CD4-positive, alpha-beta memory T cell (primary cell): ENCODE measurements around the gene SPIN1. TPM values are rescaled to one million over a fixed set of nuclear protein-coding genes. Genes with fewer than 3 reads are reported as not detected.

Experiments used
- CTCF ChIA-PET: fragments of 350-600 bp; sonication (Branson Sonifier 250); formaldehyde crosslinking; loops from one replicate; lab custom pipeline; 2021; ENCODE audit warnings: inconsistent platforms; ENCODE audit not compliant: partially characterized antibody; lab: Charles Lee
- POLR2A ChIA-PET: fragments of 350-600 bp; sonication (Branson Sonifier 250); formaldehyde crosslinking; loops from one replicate; lab custom pipeline; 2021; ENCODE audit not compliant: partially characterized antibody; lab: Charles Lee
- DNase-seq, 5 donors: peaks; one replicate each; pipeline versions ENCODE4 v3.0.0 to v3.0.0-alpha.2; 2020 to 2022; ENCODE audit warnings: mixed read lengths in 1 of 5
- H3K27ac ChIP-seq: one replicate; pipeline ENCODE4 v1.7.0; 2013; ENCODE audit warnings: low read depth, low read length
- H3K27me3 ChIP-seq: 2 replicates; pipeline ENCODE4 v1.7.0; 2013; ENCODE audit warnings: mild to moderate bottlenecking, low read length, moderate library complexity; ENCODE audit not compliant: insufficient read depth
- H3K36me3 ChIP-seq: 2 replicates; pipeline ENCODE4 v1.7.0; 2013; ENCODE audit warnings: mild to moderate bottlenecking, low read length, moderate library complexity; ENCODE audit not compliant: insufficient read depth
- H3K4me1 ChIP-seq: 2 replicates; pipeline ENCODE4 v1.7.0; 2013; ENCODE audit warnings: mild to moderate bottlenecking, low read length, moderate library complexity; ENCODE audit not compliant: insufficient read depth
- H3K4me3 ChIP-seq, 2 donors: one replicate each; pipeline ENCODE4 v1.7.0; 2013; ENCODE audit warnings: low read length in 2 of 2, mild to moderate bottlenecking in 1 of 2
- H3K9me3 ChIP-seq, 2 donors: one replicate each; pipeline ENCODE4 v1.7.0; 2013; ENCODE audit warnings: low read length in 2 of 2, control low read depth in 1 of 2; ENCODE audit not compliant: control insufficient read depth in 1 of 2
- H3K27ac Mint-ChIP-seq, 7 donors: one replicate each; pipeline ENCODE4 v1.8.0; 2020 to 2021; ENCODE audit warnings: mixed read lengths in 7 of 7, mild to moderate bottlenecking in 6 of 7, inconsistent platforms in 3 of 7, moderate library complexity in 3 of 7
- H3K27me3 Mint-ChIP-seq, 2 donors: one replicate each; pipeline ENCODE4 v1.8.0; 2020 to 2021; ENCODE audit warnings: mixed read lengths in 2 of 2
- H3K36me3 Mint-ChIP-seq, 2 donors: one replicate each; pipeline ENCODE4 v1.8.0; 2020 to 2021; ENCODE audit warnings: mixed read lengths in 2 of 2, inconsistent platforms in 1 of 2, mild to moderate bottlenecking in 1 of 2
- H3K4me1 Mint-ChIP-seq, 4 donors: one replicate each; pipeline ENCODE4 v1.8.0; 2020 to 2021; ENCODE audit warnings: mixed read lengths in 4 of 4, mild to moderate bottlenecking in 1 of 4
- H3K4me3 Mint-ChIP-seq, 8 donors: one replicate each; pipeline ENCODE4 v1.8.0; 2020 to 2021; ENCODE audit warnings: mixed read lengths in 8 of 8, mild to moderate bottlenecking in 7 of 8, moderate library complexity in 6 of 8, inconsistent platforms in 3 of 8
- H3K9me3 Mint-ChIP-seq, 8 donors: one replicate each; pipeline ENCODE4 v1.8.0; 2020 to 2021; ENCODE audit warnings: mixed read lengths in 8 of 8, mild to moderate bottlenecking in 5 of 8, inconsistent platforms in 3 of 8, moderate library complexity in 1 of 8
- intact Hi-C: fragments of 100-400 bp; cut with micrococcal nuclease; formaldehyde crosslinking; loops from one replicate; pipeline ENCODE4 v1.15.1; 2023
- polyA plus RNA-seq, 2 donors: library from polyadenylated mRNA; unstranded; fragments of 300-500 nt; fragmentation: Illumina TruSeq; gene quantifications; one replicate each; pipeline ENCODE4 v1.2.3, GENCODE V29; 2021
- total RNA-seq, 2 experiments: library from RNA; stranded (reverse); gene quantifications; one replicate each; pipeline ENCODE4 v1.2.3, GENCODE V29; 2021

Gene SPIN1
- total and polyA plus RNA-seq, 4 experiments from 2014 or later, result 20.3 to 39.0 (median 28.9) TPM

DNA sequence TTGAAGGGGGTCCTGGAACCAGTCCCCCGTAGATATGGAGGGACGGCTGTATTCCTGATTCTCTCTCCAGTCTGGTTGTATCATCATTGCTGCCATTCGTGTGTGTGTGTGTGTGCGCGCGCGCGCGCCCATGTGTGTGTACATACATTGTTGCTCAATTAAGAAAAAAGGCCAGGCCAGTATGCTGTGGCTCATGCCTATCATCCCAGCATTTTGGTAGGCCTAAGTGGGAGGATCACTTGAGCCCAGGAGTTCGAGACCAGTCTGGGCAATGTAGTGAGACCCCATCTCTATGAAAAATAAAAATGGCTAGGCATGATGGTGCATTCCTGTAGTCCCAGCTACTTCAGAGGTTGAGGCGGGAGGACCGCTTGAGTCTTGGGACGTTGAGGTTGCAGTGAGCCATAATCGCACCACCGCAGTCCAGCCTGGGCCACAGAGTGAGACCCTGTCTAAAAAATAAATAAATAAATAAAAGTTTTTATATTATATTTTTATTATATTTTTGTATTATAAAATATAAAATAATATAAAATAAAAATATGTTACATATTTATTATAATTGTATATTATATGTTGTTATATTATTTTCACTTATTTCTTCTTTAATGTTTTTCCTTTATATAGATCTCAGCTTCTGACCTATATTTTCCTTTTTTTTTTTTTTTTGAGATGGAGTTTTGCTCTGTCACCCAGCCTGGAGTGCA is 53.2 kb downstream of the SPIN1 start:
- no peak overlapping the region for H3K4me3 Mint-ChIP-seq
- H3K4me1 Mint-ChIP-seq, result peaks cover 12 to 37% (median 17%) of the 10 kb centered on the region in 4 donors
- H3K9me3 Mint-ChIP-seq, result peaks cover 0 to 16% (median under 1%) of the 10 kb centered on the region in 8 donors
- Histone ChIP-seq H3K4me3 (no peak overlapping the region), H3K27me3 (no peaks in the 10 kb centered on the region), H3K9me3 (no peaks in the 10 kb centered on the region), H3K27ac (no peak overlapping the region), H3K4me1 (no peaks in the 10 kb centered on the region), H3K36me3 (no peaks in the 10 kb centered on the region)
- ChIA-PET POLR2A (no interaction called here), CTCF (interaction anchor here (0.6 kb wide), 1 partner anchor 413 kb away, joined by 3 read pairs; no protein-coding TSS in a partner anchor)
- DNase-seq, result no peak
- H3K36me3 Mint-ChIP-seq, result peaks cover 34 to 50% of the 10 kb centered on the region in 2 donors
- intact Hi-C loops, result no loop called here
- no peaks in the 10 kb centered on the region for H3K27me3 Mint-ChIP-seq
- H3K27ac Mint-ChIP-seq, result no peak overlapping the region

DNA sequence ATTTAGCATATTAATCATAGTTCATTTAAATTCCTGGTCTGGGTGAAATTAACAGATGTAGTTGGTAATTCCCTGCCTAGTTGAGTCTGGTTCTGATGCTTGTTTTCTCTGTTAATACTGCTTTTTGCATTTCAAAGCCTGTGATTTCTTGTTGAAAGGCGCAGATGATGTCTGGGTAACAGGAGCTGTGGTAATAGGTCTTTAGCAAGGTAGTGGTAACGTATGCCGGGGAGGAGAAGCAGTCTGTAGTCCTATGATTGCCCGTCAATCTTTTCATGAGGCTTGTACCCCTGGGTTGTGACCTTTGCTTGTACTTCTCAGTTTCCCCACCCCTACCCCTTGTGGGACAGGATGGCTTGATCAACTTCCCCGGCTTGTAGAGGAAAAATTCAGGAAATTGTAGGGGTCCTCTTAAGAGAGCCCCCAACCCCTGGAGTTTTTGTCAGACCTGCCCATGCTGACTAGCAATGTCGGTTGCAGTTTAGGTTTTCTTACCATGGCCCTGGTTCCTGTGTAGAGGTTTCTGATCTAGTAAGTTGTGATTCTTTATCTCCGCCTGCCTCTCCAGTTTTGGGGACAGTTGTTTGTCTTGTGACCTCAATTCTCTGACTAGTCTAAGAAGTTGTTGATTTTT is 55.4 kb downstream of the SPIN1 start:
- Histone ChIP-seq H3K27ac (no peak overlapping the region), H3K4me1 (no peaks in the 10 kb centered on the region), H3K9me3 (no peaks in the 10 kb centered on the region), H3K4me3 (no peak overlapping the region), H3K36me3 (no peaks in the 10 kb centered on the region), H3K27me3 (no peaks in the 10 kb centered on the region)
- DNase-seq, result no peak
- peak overlapping the region in 1 of 8 donors; percentile 15 for H3K4me3 Mint-ChIP-seq
- peak overlapping the region in 1 of 7 donors; percentile 14 for H3K27ac Mint-ChIP-seq
- intact Hi-C loops, result no loop called here
- ChIA-PET POLR2A (no interaction called here), CTCF (no interaction called here)
- H3K9me3 Mint-ChIP-seq, result peaks cover 0 to 21% (median 5%) of the 10 kb centered on the region in 8 donors
- peaks cover 18 to 49% (median 26%) of the 10 kb centered on the region in 4 donors for H3K4me1 Mint-ChIP-seq
- peaks cover 27 to 44% of the 10 kb centered on the region in 2 donors for H3K36me3 Mint-ChIP-seq
- H3K27me3 Mint-ChIP-seq, result no peaks in the 10 kb centered on the region

DNA sequence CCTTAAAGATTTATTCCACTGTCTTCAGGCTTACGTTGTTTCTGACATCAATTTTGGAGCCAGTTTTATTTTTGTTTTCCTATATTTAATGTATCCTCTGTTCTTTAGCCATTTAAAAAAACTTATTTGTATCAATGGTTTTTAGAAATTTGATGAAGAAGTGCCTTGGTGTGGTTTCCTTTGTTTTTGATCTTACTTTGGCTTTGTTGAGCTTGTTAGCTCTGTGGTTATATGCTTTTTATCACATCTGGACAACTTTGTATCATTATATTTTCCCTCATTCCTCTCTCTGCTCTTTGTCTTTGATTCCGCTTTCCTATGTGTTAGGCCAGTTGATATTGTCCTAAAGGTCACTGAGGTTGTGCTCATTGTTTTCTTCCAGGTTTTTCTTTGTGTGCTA is 58.5 kb downstream of the SPIN1 start:
- H3K27ac Mint-ChIP-seq, result peak overlapping the region in 1 of 7 donors; percentile 25
- no peaks in the 10 kb centered on the region for H3K9me3 ChIP-seq
- no peak overlapping the region for H3K27ac ChIP-seq
- ChIA-PET POLR2A (no interaction called here), CTCF (interaction anchor here (1.4 kb wide), 1 partner anchor 9 kb away, joined by 4 read pairs; no protein-coding TSS in a partner anchor)
- intact Hi-C loops, result no loop called here
- H3K36me3 Mint-ChIP-seq, result peaks cover 36 to 63% of the 10 kb centered on the region in 2 donors
- H3K4me3 Mint-ChIP-seq, result peak overlapping the region in 2 of 8 donors; percentile 4 to 58
- no peaks in the 10 kb centered on the region for H3K36me3 ChIP-seq
- no peak for DNase-seq
- H3K27me3 Mint-ChIP-seq, result no peaks in the 10 kb centered on the region
- peaks cover 14 to 38% (median 19%) of the 10 kb centered on the region in 4 donors for H3K4me1 Mint-ChIP-seq
- H3K9me3 Mint-ChIP-seq, result peaks cover 0 to 21% (median 5%) of the 10 kb centered on the region in 8 donors
- no peaks in the 10 kb centered on the region for H3K27me3 ChIP-seq
- H3K4me3 ChIP-seq, result no peak overlapping the region
- no peaks in the 10 kb centered on the region for H3K4me1 ChIP-seq

DNA sequence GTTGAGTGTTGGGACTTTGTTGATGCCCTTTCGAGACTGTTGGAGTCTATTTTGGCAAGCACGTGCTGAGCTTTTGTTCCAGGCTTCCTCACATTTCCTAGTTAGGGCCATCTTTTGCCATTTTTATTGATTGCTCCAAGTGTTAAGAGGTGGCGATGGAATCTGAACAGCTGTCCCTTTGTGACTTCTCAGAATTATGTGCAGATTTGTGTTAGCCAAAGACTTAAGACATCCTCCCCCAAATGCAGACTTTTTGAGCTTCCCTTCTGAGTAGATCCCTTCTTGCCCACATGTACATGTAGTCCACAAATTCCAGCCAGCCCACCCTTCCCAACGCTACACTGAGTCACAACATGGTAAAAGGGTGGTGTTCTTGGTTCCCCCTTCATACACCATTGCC is 59.2 kb downstream of the SPIN1 start:
- Mint-ChIP-seq H3K9me3 (peaks cover 0 to 21% (median 5%) of the 10 kb centered on the region in 8 donors), H3K36me3 (peaks cover 42 to 60% of the 10 kb centered on the region in 2 donors), H3K27ac (no peak overlapping the region), H3K4me1 (peaks cover 12 to 31% (median 18%) of the 10 kb centered on the region in 4 donors), H3K4me3 (no peak overlapping the region), H3K27me3 (no peaks in the 10 kb centered on the region)
- intact Hi-C loops, result no loop called here
- H3K9me3 ChIP-seq, result no peaks in the 10 kb centered on the region
- no peaks in the 10 kb centered on the region for H3K36me3 ChIP-seq
- ChIA-PET POLR2A (no interaction called here), CTCF (interaction anchor here (1.4 kb wide), 1 partner anchor 9 kb away, joined by 4 read pairs; no protein-coding TSS in a partner anchor)
- no peak overlapping the region for H3K4me3 ChIP-seq
- no peaks in the 10 kb centered on the region for H3K27me3 ChIP-seq
- H3K4me1 ChIP-seq, result no peaks in the 10 kb centered on the region
- H3K27ac ChIP-seq, result no peak overlapping the region
- DNase-seq, result no peak

DNA sequence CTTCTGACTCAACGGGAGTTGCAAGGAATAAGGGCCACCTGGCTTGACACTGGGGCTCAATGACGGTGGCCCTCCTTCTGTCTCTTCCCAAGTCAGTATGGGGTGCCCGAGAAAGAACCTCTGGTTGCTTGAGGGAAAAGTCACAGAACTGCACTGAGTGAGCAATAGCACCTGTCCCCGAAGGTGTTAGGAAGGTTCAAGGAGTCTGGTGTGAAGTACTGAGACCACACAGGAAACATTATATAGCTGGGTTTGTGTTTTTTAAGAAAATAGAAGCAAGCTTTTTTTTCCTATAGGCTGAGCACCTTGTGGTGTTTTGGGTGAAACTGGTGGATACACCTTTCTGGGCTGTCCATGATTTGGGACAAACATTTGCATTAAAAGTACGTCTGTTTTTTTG is 62.9 kb downstream of the SPIN1 start:
- Histone ChIP-seq H3K4me1 (no peaks in the 10 kb centered on the region), H3K4me3 (no peak overlapping the region), H3K27me3 (no peaks in the 10 kb centered on the region), H3K9me3 (no peaks in the 10 kb centered on the region), H3K27ac (no peak overlapping the region), H3K36me3 (no peaks in the 10 kb centered on the region)
- POLR2A ChIA-PET, result no interaction called here
- Mint-ChIP-seq H3K36me3 (peaks cover 35 to 50% of the 10 kb centered on the region in 2 donors), H3K27ac (no peak overlapping the region), H3K4me1 (peaks cover 10 to 21% (median 11%) of the 10 kb centered on the region in 4 donors), H3K9me3 (peaks cover 0 to 5% (median 4%) of the 10 kb centered on the region in 8 donors), H3K27me3 (no peaks in the 10 kb centered on the region), H3K4me3 (no peak overlapping the region)
- CTCF ChIA-PET, result no interaction called here
- no peak for DNase-seq
- intact Hi-C loops, result no loop called here

DNA sequence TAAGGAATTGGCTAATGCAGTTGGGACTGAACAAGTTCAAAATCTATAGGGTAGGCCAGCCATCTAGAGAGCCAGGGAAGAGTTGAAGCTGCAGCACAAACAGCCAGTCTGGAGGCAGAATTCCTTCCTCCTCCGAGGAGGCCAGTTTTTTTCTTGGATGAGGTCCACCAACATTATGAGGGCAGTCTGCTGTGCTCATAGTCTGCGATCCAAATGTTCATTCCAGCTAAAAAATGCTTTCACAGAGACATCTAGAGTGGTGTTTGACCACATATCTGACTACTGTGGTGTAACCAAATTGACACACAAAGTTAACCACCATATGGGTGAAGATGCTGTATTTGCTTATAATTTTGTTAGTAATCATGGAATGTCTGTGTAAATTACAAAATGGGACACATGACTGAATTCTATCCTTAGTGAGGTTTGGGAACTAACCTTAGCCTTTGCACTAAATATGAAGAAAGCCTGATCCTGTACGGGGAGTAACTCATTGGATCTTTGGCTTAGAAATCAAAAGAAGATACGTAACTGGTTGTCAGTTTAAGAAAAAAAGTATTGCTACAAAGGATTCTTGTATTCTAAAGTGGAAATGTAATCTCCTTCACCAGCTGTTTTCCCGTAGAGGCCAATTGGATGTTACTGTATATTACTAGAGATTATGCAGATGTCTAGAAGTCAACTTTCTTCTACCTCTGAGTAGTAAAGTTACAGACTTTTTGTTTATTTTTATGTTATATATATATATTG is 70.6 kb downstream of the SPIN1 start:
- H3K36me3 Mint-ChIP-seq, result peaks cover 10 to 34% of the 10 kb centered on the region in 2 donors

More for the DNA sequence above, 70.6 kb downstream of the SPIN1 start:
- intact Hi-C loops, result no loop called here
- Histone ChIP-seq H3K36me3 (peaks cover 7% of the 10 kb centered on the region), H3K27ac (no peak overlapping the region), H3K9me3 (no peaks in the 10 kb centered on the region), H3K4me1 (no peaks in the 10 kb centered on the region), H3K4me3 (no peak overlapping the region), H3K27me3 (no peaks in the 10 kb centered on the region)
- ChIA-PET POLR2A (no interaction called here), CTCF (no interaction called here)
- no peak overlapping the region for H3K27ac Mint-ChIP-seq
- H3K27me3 Mint-ChIP-seq, result no peaks in the 10 kb centered on the region
- H3K9me3 Mint-ChIP-seq, result no peaks in the 10 kb centered on the region
- H3K4me1 Mint-ChIP-seq, result peaks cover 0 to 5% (median 2%) of the 10 kb centered on the region in 4 donors
- no peak overlapping the region for H3K4me3 Mint-ChIP-seq
- no peak for DNase-seq
